Esophagus squamous epithelium (tissue), 5 donors: ENCODE measurements around the gene DKK3. TPM values are rescaled to one million over a fixed set of nuclear protein-coding genes. Genes with fewer than 3 reads are reported as not detected.

Experiments used
- DNase-seq: peaks from one replicate; lab custom pipeline; 2025; lab: John Stamatoyannopoulos, UW
- H3K27ac ChIP-seq, 4 donors: fragments of 200-600 bp; sonication (generic); one replicate each; pipeline ENCODE4 v1.5.1; 2016 to 2019; ENCODE audit warnings: mild to moderate bottlenecking in 1 of 4
- H3K27me3 ChIP-seq, 4 donors: fragments of 200-600 bp; sonication (generic); 1 replicate in 3 of 4; 2 replicates in 1 of 4; pipeline versions ENCODE4 v1.5.1 to v1.6.0; 2017 to 2021; ENCODE audit warnings: antibody characterized with exemption in 1 of 4
- H3K36me3 ChIP-seq, 3 donors: fragments of 200-600 bp; sonication (generic); one replicate each; pipeline ENCODE4 v1.5.1; 2016 to 2019
- H3K4me1 ChIP-seq, 3 donors: fragments of 200-600 bp; sonication (generic); one replicate each; pipeline ENCODE4 v1.5.1; 2017 to 2019
- H3K4me3 ChIP-seq, 4 donors: fragments of 200-600 bp; sonication (generic); 1 replicate in 3 of 4; 2 replicates in 1 of 4; pipeline ENCODE4 v1.5.1; 2016 to 2019; ENCODE audit warnings: mild to moderate bottlenecking in 2 of 4, moderate library complexity in 1 of 4
- H3K9me3 ChIP-seq, 3 donors: fragments of 200-600 bp; sonication (generic); one replicate each; pipeline ENCODE4 v1.5.1; 2016 to 2019
- CTCF ChIP-seq, 6 experiments: fragments of 450-650 bp in 4 of 6; fragments of 200-600 bp in 2 of 6; sonication (generic) in 2 of 6; IDR thresholded peaks; one replicate each; pipeline ENCODE4 v1.5.1; 2016 to 2019; ENCODE audit warnings: antibody characterized with exemption in 6 of 6, mild to moderate bottlenecking in 4 of 6, moderate library complexity in 4 of 6
- POLR2A ChIP-seq, 4 donors: fragments of 450-650 bp; IDR thresholded peaks; one replicate each; pipeline ENCODE4 v1.6.1; 2017; ENCODE audit warnings: antibody characterized with exemption in 4 of 4, mild to moderate bottlenecking in 4 of 4, moderate library complexity in 3 of 4
- WGBS, 2 donors: methylation state at CpG; one replicate each; pipeline ENCODE4 v1.1.5; 2018; 5-methylcytosine and 5-hydroxymethylcytosine counted together
- intact Hi-C: fragments of 100-400 bp; cut with DNase I; formaldehyde crosslinking; loops from one replicate; pipeline ENCODE4 v1.15.0; 2022
- total RNA-seq, 4 donors: library from RNA; depleted of rRNA; stranded (reverse); fragments of >200 nt; gene quantifications; one replicate each; pipeline ENCODE4 v1.1.0, GENCODE V29; 2016
- donor health status: DM: yes; HTN: yes; CAD: no.

DKK3 gene
- total RNA-seq, 4 donors from 2014 or later: 24.8 to 112 (median 44.5) TPM

GRCh38 chr11:12046636-12047236 lies 38.3 kb upstream of the DKK3 start:
- Histone ChIP-seq H3K36me3 (no peaks in the 10 kb centered on the region), H3K4me1 (peaks cover 14 to 32% (median 17%) of the 10 kb centered on the region in 3 donors), H3K27ac (no peak overlapping the region), H3K4me3 (no peak overlapping the region), H3K27me3 (no peaks in the 10 kb centered on the region), H3K9me3 (no peaks in the 10 kb centered on the region)
- intact Hi-C loops: loop anchor here (1.0 to 10.0 kb wide), 3 partner anchors 82 to 235 kb away; no protein-coding TSS in a partner anchor
- no peak for DNase-seq
- 63 to 71% methylated on average over 5 of the region's 5 CpGs for WGBS, 2 donors
- no peak for TF ChIP-seq POLR2A (IDR thresholded peaks at IDR 0.05)
- no peak for TF ChIP-seq CTCF (IDR thresholded peaks at IDR 0.05)

- 75 to 77% methylated on average over 7 of the region's 7 CpGs for WGBS, 2 donors
- no peak for DNase-seq
Observed at GRCh38 chr11:12045914-12046635, 37.6 kb upstream of the DKK3 start.

GRCh38 chr11:12044799-12045198 lies 36.4 kb upstream of the DKK3 start:
- TF ChIP-seq POLR2A (IDR thresholded peaks at IDR 0.05): no peak
- no peak for TF ChIP-seq CTCF (IDR thresholded peaks at IDR 0.05)
- WGBS, 2 donors: 59% methylated on average over 3 to 6 of the region's 8 CpGs
- H3K36me3 ChIP-seq: no peaks in the 10 kb centered on the region
- H3K4me3 ChIP-seq: no peak overlapping the region
- H3K27me3 ChIP-seq: no peaks in the 10 kb centered on the region
- H3K4me1 ChIP-seq: peaks cover 9 to 25% (median 13%) of the 10 kb centered on the region in 3 donors
- H3K27ac ChIP-seq: peak overlapping the region; percentile 35 to 62 (median 47)
- no peak for DNase-seq
- intact Hi-C loops: loop anchor here (5.0 to 10.0 kb wide), 3 partner anchors 80 to 247 kb away; no protein-coding TSS in a partner anchor
- H3K9me3 ChIP-seq: no peaks in the 10 kb centered on the region

More at GRCh38 chr11:12045914-12046635, 37.6 kb upstream of the DKK3 start:
- no peaks in the 10 kb centered on the region for H3K27me3 ChIP-seq
- intact Hi-C loops: loop anchor here (1.0 to 10.0 kb wide), 3 partner anchors 81 to 235 kb away; no protein-coding TSS in a partner anchor
- no peaks in the 10 kb centered on the region for H3K36me3 ChIP-seq
- H3K9me3 ChIP-seq: no peaks in the 10 kb centered on the region
- TF ChIP-seq POLR2A (IDR thresholded peaks at IDR 0.05): no peak
- TF ChIP-seq CTCF (IDR thresholded peaks at IDR 0.05): no peak
- H3K27ac ChIP-seq: no peak overlapping the region
- H3K4me3 ChIP-seq: no peak overlapping the region
- peaks cover 14 to 32% (median 16%) of the 10 kb centered on the region in 3 donors for H3K4me1 ChIP-seq

- no peaks in the 10 kb centered on the region for H3K9me3 ChIP-seq
- no peaks in the 10 kb centered on the region for H3K27me3 ChIP-seq
- peak overlapping the region in 1 of 4 donors; percentile 6 for H3K4me3 ChIP-seq
- intact Hi-C loops: loop anchor here (5.0 to 10.0 kb wide), 2 partner anchors 79 to 247 kb away; no protein-coding TSS in a partner anchor
- TF ChIP-seq POLR2A (IDR thresholded peaks at IDR 0.05) (no peak), CTCF (IDR thresholded peaks at IDR 0.05) (peak; percentile 89 to 95 (median 92))
- H3K36me3 ChIP-seq: no peaks in the 10 kb centered on the region
- peaks cover 9 to 25% (median 13%) of the 10 kb centered on the region in 3 donors for H3K4me1 ChIP-seq
- WGBS, 2 donors: 9 to 14% methylated on average over 14 of the region's 14 CpGs
- peak overlapping the region; percentile 35 to 62 (median 47) for H3K27ac ChIP-seq
- DNase-seq: no peak
Observed at GRCh38 chr11:12043959-12044791, 35.7 kb upstream of the DKK3 start.
